Fibroblast of lung (primary cell): ENCODE results near the gene DUSP5.

Source experiments
- EZH2 ChIP-seq: IDR thresholded peaks from 2 replicates; pipeline ENCODE4 v1.5.1; 2012; ENCODE audit warnings: low read length, control low read depth, mild to moderate bottlenecking; ENCODE audit errors: missing control alignments
- TF ChIP-seq, protein P1 (sequence below), 2 donors: IDR thresholded peaks in 1 of 2; conservative IDR thresholded peaks in 1 of 2; 1 replicate in 1 of 2; 2 replicates in 1 of 2; pipeline ENCODE4 v1.5.1; 2011 to 2012; ENCODE audit warnings: low read length in 2 of 2, control low read depth in 1 of 2, inconsistent platforms in 1 of 2, low read depth in 1 of 2, mild to moderate bottlenecking in 1 of 2

DNA sequence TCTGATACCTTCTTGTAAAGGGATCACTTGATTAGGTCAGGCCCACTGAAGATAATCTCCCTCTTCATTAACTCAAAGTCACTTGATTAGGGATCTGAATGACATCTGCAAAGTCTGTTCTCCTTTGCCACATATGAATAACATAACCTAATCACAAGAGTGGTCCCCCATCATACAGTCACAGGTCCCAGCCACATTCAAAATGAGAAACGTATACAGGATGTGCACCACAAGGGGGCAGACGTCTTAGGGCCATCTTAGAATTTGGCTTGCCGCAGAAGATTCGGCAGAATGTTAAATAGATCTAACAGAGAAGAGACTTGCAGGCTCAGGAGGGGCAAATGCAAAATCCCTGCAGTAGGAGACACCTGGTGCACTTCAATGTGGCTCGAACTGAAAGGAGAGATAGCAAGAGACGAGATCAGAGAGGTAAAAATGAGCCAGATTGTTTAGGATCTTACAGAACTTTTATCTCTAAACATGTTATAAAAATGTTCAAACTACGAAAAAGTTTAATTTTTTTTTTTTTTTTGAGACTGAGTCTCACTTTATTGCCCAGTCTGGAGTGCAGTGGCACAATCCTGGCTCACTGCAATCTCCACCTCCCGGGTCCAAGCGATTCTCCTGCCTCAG is 59.4 kb downstream of the DUSP5 start:
- TF ChIP-seq, protein P1, sequence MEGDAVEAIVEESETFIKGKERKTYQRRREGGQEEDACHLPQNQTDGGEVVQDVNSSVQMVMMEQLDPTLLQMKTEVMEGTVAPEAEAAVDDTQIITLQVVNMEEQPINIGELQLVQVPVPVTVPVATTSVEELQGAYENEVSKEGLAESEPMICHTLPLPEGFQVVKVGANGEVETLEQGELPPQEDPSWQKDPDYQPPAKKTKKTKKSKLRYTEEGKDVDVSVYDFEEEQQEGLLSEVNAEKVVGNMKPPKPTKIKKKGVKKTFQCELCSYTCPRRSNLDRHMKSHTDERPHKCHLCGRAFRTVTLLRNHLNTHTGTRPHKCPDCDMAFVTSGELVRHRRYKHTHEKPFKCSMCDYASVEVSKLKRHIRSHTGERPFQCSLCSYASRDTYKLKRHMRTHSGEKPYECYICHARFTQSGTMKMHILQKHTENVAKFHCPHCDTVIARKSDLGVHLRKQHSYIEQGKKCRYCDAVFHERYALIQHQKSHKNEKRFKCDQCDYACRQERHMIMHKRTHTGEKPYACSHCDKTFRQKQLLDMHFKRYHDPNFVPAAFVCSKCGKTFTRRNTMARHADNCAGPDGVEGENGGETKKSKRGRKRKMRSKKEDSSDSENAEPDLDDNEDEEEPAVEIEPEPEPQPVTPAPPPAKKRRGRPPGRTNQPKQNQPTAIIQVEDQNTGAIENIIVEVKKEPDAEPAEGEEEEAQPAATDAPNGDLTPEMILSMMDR (conservative IDR thresholded peaks at IDR 0.05 in 1 of 2, IDR thresholded peaks at IDR 0.05 in 1 of 2; ENCODE audit: low read depth in 1 of 2, low read length in 2 of 2) = peak; percentile 62 to 76
- no peak for TF ChIP-seq EZH2
